ENCODE measurements around the gene PRR32. TPM values are rescaled to one million over a fixed set of nuclear protein-coding genes. Genes with fewer than 3 reads are reported as not detected.

The PRR32 gene
- polyA plus RNA-seq, 1 of the 3 experiments (the other 2 are of a cell fraction) = not detected

- TF ChIP-seq TAF1 (IDR thresholded peaks at IDR 0.05; ENCODE audit: borderline replicate concordance, low read depth, low read length) (no peak), FOXM1 (IDR thresholded peaks at IDR 0.05; ENCODE audit: low read depth) (no peak), RAD21 (IDR thresholded peaks at IDR 0.05; ENCODE audit: low read length) (no peak), NFIC (IDR thresholded peaks at IDR 0.05; ENCODE audit: borderline replicate concordance) (no peak)
- TF ChIP-seq, protein P1, sequence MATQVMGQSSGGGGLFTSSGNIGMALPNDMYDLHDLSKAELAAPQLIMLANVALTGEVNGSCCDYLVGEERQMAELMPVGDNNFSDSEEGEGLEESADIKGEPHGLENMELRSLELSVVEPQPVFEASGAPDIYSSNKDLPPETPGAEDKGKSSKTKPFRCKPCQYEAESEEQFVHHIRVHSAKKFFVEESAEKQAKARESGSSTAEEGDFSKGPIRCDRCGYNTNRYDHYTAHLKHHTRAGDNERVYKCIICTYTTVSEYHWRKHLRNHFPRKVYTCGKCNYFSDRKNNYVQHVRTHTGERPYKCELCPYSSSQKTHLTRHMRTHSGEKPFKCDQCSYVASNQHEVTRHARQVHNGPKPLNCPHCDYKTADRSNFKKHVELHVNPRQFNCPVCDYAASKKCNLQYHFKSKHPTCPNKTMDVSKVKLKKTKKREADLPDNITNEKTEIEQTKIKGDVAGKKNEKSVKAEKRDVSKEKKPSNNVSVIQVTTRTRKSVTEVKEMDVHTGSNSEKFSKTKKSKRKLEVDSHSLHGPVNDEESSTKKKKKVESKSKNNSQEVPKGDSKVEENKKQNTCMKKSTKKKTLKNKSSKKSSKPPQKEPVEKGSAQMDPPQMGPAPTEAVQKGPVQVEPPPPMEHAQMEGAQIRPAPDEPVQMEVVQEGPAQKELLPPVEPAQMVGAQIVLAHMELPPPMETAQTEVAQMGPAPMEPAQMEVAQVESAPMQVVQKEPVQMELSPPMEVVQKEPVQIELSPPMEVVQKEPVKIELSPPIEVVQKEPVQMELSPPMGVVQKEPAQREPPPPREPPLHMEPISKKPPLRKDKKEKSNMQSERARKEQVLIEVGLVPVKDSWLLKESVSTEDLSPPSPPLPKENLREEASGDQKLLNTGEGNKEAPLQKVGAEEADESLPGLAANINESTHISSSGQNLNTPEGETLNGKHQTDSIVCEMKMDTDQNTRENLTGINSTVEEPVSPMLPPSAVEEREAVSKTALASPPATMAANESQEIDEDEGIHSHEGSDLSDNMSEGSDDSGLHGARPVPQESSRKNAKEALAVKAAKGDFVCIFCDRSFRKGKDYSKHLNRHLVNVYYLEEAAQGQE (IDR thresholded peaks at IDR 0.05; ENCODE audit: low read depth, low read length) = no peak
- TF ChIP-seq, protein P2, sequence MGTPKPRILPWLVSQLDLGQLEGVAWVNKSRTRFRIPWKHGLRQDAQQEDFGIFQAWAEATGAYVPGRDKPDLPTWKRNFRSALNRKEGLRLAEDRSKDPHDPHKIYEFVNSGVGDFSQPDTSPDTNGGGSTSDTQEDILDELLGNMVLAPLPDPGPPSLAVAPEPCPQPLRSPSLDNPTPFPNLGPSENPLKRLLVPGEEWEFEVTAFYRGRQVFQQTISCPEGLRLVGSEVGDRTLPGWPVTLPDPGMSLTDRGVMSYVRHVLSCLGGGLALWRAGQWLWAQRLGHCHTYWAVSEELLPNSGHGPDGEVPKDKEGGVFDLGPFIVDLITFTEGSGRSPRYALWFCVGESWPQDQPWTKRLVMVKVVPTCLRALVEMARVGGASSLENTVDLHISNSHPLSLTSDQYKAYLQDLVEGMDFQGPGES (IDR thresholded peaks at IDR 0.05; ENCODE audit: low read depth, low read length) = no peak
These were observed 16.7 kb downstream of the PRR32 start (continued) for GRCh38 chrX:126836186-126836585.

DNA sequence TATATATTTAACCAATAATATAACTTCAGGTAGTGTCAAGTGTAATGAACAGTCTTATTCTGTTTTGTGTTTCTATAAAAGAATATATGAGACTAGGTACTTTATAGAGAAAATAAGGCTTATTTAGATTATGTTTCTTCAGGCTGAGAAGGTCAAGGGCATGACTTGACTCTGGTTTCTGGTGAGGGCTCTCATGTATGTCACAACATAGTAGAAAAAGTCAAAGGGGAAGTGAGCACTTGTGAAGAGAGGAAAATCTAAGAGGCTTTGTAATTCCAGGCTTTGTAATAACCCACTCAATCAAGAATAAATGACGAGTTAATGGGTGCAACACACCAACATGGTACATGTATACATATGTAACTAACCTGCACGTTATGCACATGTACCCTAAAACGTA lies 27.6 kb downstream of the PRR32 start:
- no peaks in the 10 kb centered on the region for H3K36me3 ChIP-seq (replicated peaks in 1 of 2; ENCODE audit: control insufficient read depth in 1 of 2, insufficient read depth in 2 of 2, low read length in 1 of 2)
- H3K9me2 ChIP-seq = no peaks in the 10 kb centered on the region
- no peak overlapping the region for H3K27ac ChIP-seq (ENCODE audit: low read depth in 2 of 2, low read length in 1 of 2)
- no peaks in the 10 kb centered on the region for H3F3A ChIP-seq (replicated peaks; ENCODE audit: insufficient read depth)
- ChIA-PET POLR2A (no interaction called here), CTCF (no interaction called here)
- H3K79me2 ChIP-seq (ENCODE audit: insufficient read depth) = no peaks in the 10 kb centered on the region
- H4K20me1 ChIP-seq (ENCODE audit: insufficient read depth) = no peaks in the 10 kb centered on the region
- H3K4me1 ChIP-seq (ENCODE audit: control insufficient read depth in 1 of 2, insufficient read depth in 2 of 2, low read depth in 1 of 2, low read length in 1 of 2) = no peaks in the 10 kb centered on the region
- no peak overlapping the region for H3K4me3 ChIP-seq (ENCODE audit: low read depth in 2 of 2, low read length in 1 of 2)
- H3K4me2 ChIP-seq = no peak overlapping the region
- H3K9me3 ChIP-seq = no peaks in the 10 kb centered on the region
- no peak overlapping the region for H3K9ac ChIP-seq
- no peak overlapping the region for H2AFZ ChIP-seq (ENCODE audit: low read depth)
- TF ChIP-seq ELF1 (IDR thresholded peaks at IDR 0.05) (no peak), EP300 (IDR thresholded peaks at IDR 0.05; ENCODE audit: borderline replicate concordance in 1 of 2, low read depth in 1 of 2, low read length in 1 of 2) (no peak), TCF12 (IDR thresholded peaks at IDR 0.05) (no peak), RCOR1 (IDR thresholded peaks at IDR 0.05; ENCODE audit: low read length) (no peak), EZH2phosphoT487 (IDR thresholded peaks at IDR 0.05; ENCODE audit: borderline replicate concordance, low read depth) (no peak)
- TF ChIP-seq, protein P2 (IDR thresholded peaks at IDR 0.05; ENCODE audit: low read depth, low read length) = no peak
- no peaks in the 10 kb centered on the region for H3K27me3 ChIP-seq (ENCODE audit: insufficient read depth)
- 0% methylated on average over 3 of the region's 3 CpGs for whole genome bisulfite sequencing (ENCODE audit: low lambda C conversion rate)
- DNase-seq = no peak

Data from SK-N-SH (cell line).